ENCODE data around the gene OAS1. TPM values are rescaled to one million over a fixed set of nuclear protein-coding genes. Genes with fewer than 3 reads are reported as not detected.

Gene OAS1
- total and polyA plus RNA-seq, 9 of the 15 experiments (the other 6 are each of a cell fraction or from before 2014, with no cell fraction given) = 0.06 to 0.25 TPM; not detected in 7

DNA sequence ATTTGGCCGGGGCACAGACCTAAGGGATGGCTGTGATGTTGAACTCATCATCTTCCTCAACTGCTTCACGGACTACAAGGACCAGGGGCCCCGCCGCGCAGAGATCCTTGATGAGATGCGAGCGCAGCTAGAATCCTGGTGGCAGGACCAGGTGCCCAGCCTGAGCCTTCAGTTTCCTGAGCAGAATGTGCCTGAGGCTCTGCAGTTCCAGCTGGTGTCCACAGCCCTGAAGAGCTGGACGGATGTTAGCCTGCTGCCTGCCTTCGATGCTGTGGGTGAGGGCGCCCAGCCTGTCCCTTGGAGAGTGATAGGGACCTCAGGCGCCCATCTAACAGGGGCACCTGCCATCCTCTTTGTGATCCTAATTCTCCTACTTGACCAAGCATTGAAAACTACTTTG, 43.9 kb downstream of the OAS1 start:
- no peak for DNase-seq (ENCODE audit: extremely low read depth in 1 of 4, low spot score in 3 of 4)
- BruUV-seq (replicated peaks) = no TSS peak
- Histone ChIP-seq H3K27ac (ENCODE audit: extremely low read depth, low read depth, low read length) (no peak overlapping the region), H3K9me1 (ENCODE audit: control insufficient read depth, insufficient read depth, low read length) (no peaks in the 10 kb centered on the region), H3K9ac (ENCODE audit: insufficient read depth in 1 of 2, low read depth in 2 of 2, low read length in 2 of 2) (no peak overlapping the region), H3K27me3 (ENCODE audit: control insufficient read depth in 2 of 2, insufficient read depth in 2 of 2, low read length in 2 of 2) (peaks cover 0 to 8% of the 10 kb centered on the region in 2 experiments; a peak in 2 of 5 replicates), H3K36me3 (ENCODE audit: control insufficient read depth, insufficient read depth, low read length) (no peaks in the 10 kb centered on the region), H4K20me1 (replicated peaks; ENCODE audit: control insufficient read depth, insufficient read depth, low read length) (peaks cover 4% of the 10 kb centered on the region; the same call in 1 of the 2 replicates), H2AFZ (ENCODE audit: low read depth, low read length) (no peak overlapping the region), H3K9me3 (replicated peaks; ENCODE audit: control insufficient read depth, insufficient read depth, low read depth, low read length) (no peaks in the 10 kb centered on the region), H3K4me1 (replicated peaks in 1 of 2; ENCODE audit: control insufficient read depth in 2 of 2, insufficient read depth in 2 of 2, low read length in 2 of 2) (no peaks in the 10 kb centered on the region), H3K79me2 (ENCODE audit: control insufficient read depth, insufficient read depth, low read length) (no peaks in the 10 kb centered on the region), H3K4me3 (no peak overlapping the region), H3K4me2 (ENCODE audit: insufficient read depth, low read length) (no peak overlapping the region)
- TF ChIP-seq CHD1 (IDR thresholded peaks at IDR 0.05; ENCODE audit: low read length) = no peak
- TF ChIP-seq, protein P1, sequence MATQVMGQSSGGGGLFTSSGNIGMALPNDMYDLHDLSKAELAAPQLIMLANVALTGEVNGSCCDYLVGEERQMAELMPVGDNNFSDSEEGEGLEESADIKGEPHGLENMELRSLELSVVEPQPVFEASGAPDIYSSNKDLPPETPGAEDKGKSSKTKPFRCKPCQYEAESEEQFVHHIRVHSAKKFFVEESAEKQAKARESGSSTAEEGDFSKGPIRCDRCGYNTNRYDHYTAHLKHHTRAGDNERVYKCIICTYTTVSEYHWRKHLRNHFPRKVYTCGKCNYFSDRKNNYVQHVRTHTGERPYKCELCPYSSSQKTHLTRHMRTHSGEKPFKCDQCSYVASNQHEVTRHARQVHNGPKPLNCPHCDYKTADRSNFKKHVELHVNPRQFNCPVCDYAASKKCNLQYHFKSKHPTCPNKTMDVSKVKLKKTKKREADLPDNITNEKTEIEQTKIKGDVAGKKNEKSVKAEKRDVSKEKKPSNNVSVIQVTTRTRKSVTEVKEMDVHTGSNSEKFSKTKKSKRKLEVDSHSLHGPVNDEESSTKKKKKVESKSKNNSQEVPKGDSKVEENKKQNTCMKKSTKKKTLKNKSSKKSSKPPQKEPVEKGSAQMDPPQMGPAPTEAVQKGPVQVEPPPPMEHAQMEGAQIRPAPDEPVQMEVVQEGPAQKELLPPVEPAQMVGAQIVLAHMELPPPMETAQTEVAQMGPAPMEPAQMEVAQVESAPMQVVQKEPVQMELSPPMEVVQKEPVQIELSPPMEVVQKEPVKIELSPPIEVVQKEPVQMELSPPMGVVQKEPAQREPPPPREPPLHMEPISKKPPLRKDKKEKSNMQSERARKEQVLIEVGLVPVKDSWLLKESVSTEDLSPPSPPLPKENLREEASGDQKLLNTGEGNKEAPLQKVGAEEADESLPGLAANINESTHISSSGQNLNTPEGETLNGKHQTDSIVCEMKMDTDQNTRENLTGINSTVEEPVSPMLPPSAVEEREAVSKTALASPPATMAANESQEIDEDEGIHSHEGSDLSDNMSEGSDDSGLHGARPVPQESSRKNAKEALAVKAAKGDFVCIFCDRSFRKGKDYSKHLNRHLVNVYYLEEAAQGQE (IDR thresholded peaks at IDR 0.05; ENCODE audit: borderline replicate concordance) = no peak
- TF ChIP-seq, protein P1 (CRISPR knock-in tag; IDR thresholded peaks at IDR 0.05; ENCODE audit: low read depth) = no peak
- no peak for TF ChIP-seq CHD4 (IDR thresholded peaks at IDR 0.05; ENCODE audit: insufficient read depth, insufficient replicate concordance, low read depth, low read length, poor library complexity, severe bottlenecking)
- no peak for TF ChIP-seq RFX1 (IDR thresholded peaks at IDR 0.05)
- no peak for TF ChIP-seq BDP1 (IDR thresholded peaks at IDR 0.05; ENCODE audit: insufficient read depth, insufficient read length)
- TF ChIP-seq HLTF (IDR thresholded peaks at IDR 0.05) = no peak
- TF ChIP-seq ZNF764 (CRISPR knock-in tag; IDR thresholded peaks at IDR 0.05; ENCODE audit: low read depth) = no peak
- TF ChIP-seq SRF (CRISPR knock-in tag; IDR thresholded peaks at IDR 0.05) = no peak
- no peak for TF ChIP-seq TCF3 (CRISPR knock-in tag; IDR thresholded peaks at IDR 0.05)
- WGBS (ENCODE audit: insufficient coverage, low coverage, missing lambda C conversion rate) = 2% methylated on average over 11 of the region's 11 CpGs
- no peak for FAIRE-seq
- ChIA-PET POLR2A (no interaction called here), CTCF (ENCODE audit: low intra/inter-chr PET ratio) (no interaction called here)
- in situ Hi-C loops (cut with MboI) (no loop called here), intact Hi-C loops (cut with micrococcal nuclease) (no loop called here)
- no peak for ATAC-seq
